ENCODE data around the gene MRFAP1L1. TPM values are rescaled to one million over a fixed set of nuclear protein-coding genes. Genes with fewer than 3 reads are reported as not detected.

MRFAP1L1 gene
- total RNA-seq, 4 donors from 2014 or later = 56.9 to 99.9 (median 71.7) TPM

GRCh38 chr4:6710282-6710681, 617 bp upstream of the MRFAP1L1 start:
- Histone ChIP-seq H3K27me3 (no peaks in the 10 kb centered on the region), H3K4me3 (peak overlapping the region; percentile 69 to 75), H3K4me1 (peaks cover 0 to 5% of the 10 kb centered on the region in 2 donors), H3K36me3 (no peaks in the 10 kb centered on the region), H3K27ac (peak overlapping the region; percentile 87 to 89), H3K9me3 (no peaks in the 10 kb centered on the region)
- intact Hi-C loops (cut with DNase I; ENCODE audit: low total_unique reads) = no loop called here
- no peak for DNase-seq
- no peak for TF ChIP-seq POLR2A (IDR thresholded peaks at IDR 0.05)
- TF ChIP-seq CTCF (IDR thresholded peaks at IDR 0.05) = no peak

- no peak for TF ChIP-seq CTCF (IDR thresholded peaks at IDR 0.05)
- TF ChIP-seq POLR2A (IDR thresholded peaks at IDR 0.05) = no peak
- H3K4me1 ChIP-seq = peaks cover 0 to 5% of the 10 kb centered on the region in 2 donors
- intact Hi-C loops (cut with DNase I; ENCODE audit: low total_unique reads) = loop anchor here (5.0 kb wide), 1 partner anchor 281 kb away; no protein-coding TSS in a partner anchor
- H3K27ac ChIP-seq = no peak overlapping the region
- H3K4me3 ChIP-seq = no peak overlapping the region
- H3K36me3 ChIP-seq = no peaks in the 10 kb centered on the region
- no peaks in the 10 kb centered on the region for H3K9me3 ChIP-seq
- DNase-seq = no peak
- H3K27me3 ChIP-seq = no peaks in the 10 kb centered on the region
Measured at GRCh38 chr4:6706173-6706572, 3.5 kb downstream of the MRFAP1L1 start.

GRCh38 chr4:6705646-6706045, 4.0 kb downstream of the MRFAP1L1 start:
- intact Hi-C loops (cut with DNase I; ENCODE audit: low total_unique reads) = loop anchor here (5.0 kb wide), 1 partner anchor 282 kb away; no protein-coding TSS in a partner anchor
- Histone ChIP-seq H3K4me1 (peaks cover 0 to 5% of the 10 kb centered on the region in 2 donors), H3K27ac (no peak overlapping the region), H3K9me3 (no peaks in the 10 kb centered on the region), H3K4me3 (no peak overlapping the region), H3K27me3 (no peaks in the 10 kb centered on the region), H3K36me3 (no peaks in the 10 kb centered on the region)
- TF ChIP-seq CTCF (IDR thresholded peaks at IDR 0.05) (no peak), POLR2A (IDR thresholded peaks at IDR 0.05) (no peak)
- DNase-seq = no peak

- H3K36me3 ChIP-seq = no peaks in the 10 kb centered on the region
- H3K4me3 ChIP-seq = no peak overlapping the region
- H3K27me3 ChIP-seq = no peaks in the 10 kb centered on the region
- DNase-seq = no peak
- no peaks in the 10 kb centered on the region for H3K9me3 ChIP-seq
- H3K27ac ChIP-seq = no peak overlapping the region
- H3K4me1 ChIP-seq = peaks cover 0 to 5% of the 10 kb centered on the region in 2 donors
- TF ChIP-seq CTCF (IDR thresholded peaks at IDR 0.05) (no peak), POLR2A (IDR thresholded peaks at IDR 0.05) (no peak)
- intact Hi-C loops (cut with DNase I; ENCODE audit: low total_unique reads) = no loop called here
Measured at GRCh38 chr4:6703786-6704185, 5.9 kb downstream of the MRFAP1L1 start.

- no peaks in the 10 kb centered on the region for H3K9me3 ChIP-seq
- no peak for DNase-seq
- no peak overlapping the region for H3K4me3 ChIP-seq
- no peaks in the 10 kb centered on the region for H3K27me3 ChIP-seq
- H3K4me1 ChIP-seq = peaks cover 0 to 5% of the 10 kb centered on the region in 2 donors
- no peaks in the 10 kb centered on the region for H3K36me3 ChIP-seq
- H3K27ac ChIP-seq = no peak overlapping the region
- intact Hi-C loops (cut with DNase I; ENCODE audit: low total_unique reads) = no loop called here
- TF ChIP-seq POLR2A (IDR thresholded peaks at IDR 0.05) (no peak), CTCF (IDR thresholded peaks at IDR 0.05) (no peak)
Measured at GRCh38 chr4:6702761-6703160, 6.9 kb downstream of the MRFAP1L1 start.

All from uterus (tissue), 4 donors.